Measurements from ENCODE around the gene PTPRK.

PTPRK gene

DNA sequence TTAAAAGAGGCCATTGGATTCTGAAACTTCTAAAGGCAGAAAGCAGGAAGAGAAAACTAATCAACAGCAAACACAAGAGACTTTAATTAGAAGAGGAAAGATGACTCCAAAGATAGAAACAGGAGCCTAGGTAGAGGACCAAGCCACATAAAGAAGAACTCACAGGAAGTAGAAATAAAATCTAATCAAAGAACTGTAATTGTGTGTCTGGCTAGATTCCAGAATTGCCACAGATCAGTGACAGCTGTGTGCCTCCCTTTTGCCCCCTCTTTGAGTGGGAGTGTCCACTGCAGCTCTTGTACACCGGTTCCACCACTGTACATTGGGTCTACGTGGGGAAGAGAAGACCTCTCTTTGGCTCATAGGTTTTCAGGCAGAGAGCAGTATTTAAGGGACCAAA lies 597.3 kb downstream of the PTPRK start:
- DNase-seq (ENCODE audit: low read depth in 2 of 2), result no peak

DNA sequence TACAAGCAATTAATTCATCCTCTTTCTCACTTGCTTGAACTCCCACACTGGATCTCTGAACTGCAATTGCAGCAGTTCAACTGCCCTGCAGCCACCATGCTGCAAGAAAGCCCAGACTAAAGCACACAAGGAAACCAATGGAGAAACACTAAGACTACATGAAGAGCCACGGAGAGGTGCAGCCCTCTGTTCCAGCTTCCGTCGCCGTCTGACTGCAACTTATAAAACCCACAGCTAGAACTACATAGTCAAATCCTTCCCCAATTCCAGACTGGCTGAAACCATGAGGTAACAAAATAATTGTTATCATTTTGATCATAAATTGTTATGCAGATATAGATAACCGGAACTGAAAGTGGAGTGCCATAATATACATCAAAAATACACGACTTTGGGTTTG lies 598.4 kb downstream of the PTPRK start:
- DNase-seq (ENCODE audit: low read depth in 2 of 2), result no peak

DNA sequence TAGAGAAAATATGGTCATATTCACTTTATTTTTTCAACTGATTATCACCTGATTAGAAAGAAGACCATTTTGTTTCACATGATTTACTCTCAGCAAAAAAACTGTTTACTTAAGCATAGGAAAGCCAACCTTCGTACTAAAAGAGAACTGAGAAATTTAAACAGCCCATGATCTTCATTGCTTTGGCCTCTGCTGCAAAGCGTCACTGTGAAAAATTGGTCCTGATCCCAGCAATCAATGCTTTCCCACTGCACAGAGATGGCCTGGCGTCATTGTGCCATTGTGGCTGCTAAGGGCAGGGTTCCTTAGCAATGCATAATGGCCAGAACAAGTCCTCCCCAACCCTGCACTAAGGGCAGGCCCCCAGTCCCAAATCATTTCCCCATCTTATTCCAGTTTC lies 599.6 kb downstream of the PTPRK start:
- DNase-seq (ENCODE audit: low read depth in 2 of 2), result no peak
